Suppressor macrophage (primary cell): ENCODE data around the gene SUCLG2.
"Not testable (repeated sequence)": the region's sequence is repeated elsewhere in the genome, so short reads cannot be mapped to it uniquely, and the experiment has no call there.

Experiments used
- DNase-seq, 4 experiments: peaks; one replicate each; pipeline ENCODE4 v3.0.0-alpha.2; 2020 to 2022

The SUCLG2 gene

GRCh38 chr3:67608034-67608433 is 46.4 kb downstream of the SUCLG2 start:
- DNase-seq: no peak

- no peak for DNase-seq
Observed at GRCh38 chr3:67605377-67605776, 49.0 kb downstream of the SUCLG2 start.

- DNase-seq: no peak
Observed at GRCh38 chr3:67602816-67603215, 51.6 kb downstream of the SUCLG2 start.

GRCh38 chr3:67601919-67602608 is 52.3 kb downstream of the SUCLG2 start:
- no peak for DNase-seq

GRCh38 chr3:67601385-67601784 is 53.0 kb downstream of the SUCLG2 start:
- DNase-seq: no peak

GRCh38 chr3:67599821-67600220 is 54.6 kb downstream of the SUCLG2 start:
- no peak for DNase-seq

- no peak for DNase-seq
Observed at GRCh38 chr3:67598814-67599556, 55.4 kb downstream of the SUCLG2 start.

- no peak for DNase-seq
Observed at GRCh38 chr3:67595424-67595823, 59.0 kb downstream of the SUCLG2 start.

- no peak for DNase-seq
Observed at GRCh38 chr3:67593761-67594234, 60.6 kb downstream of the SUCLG2 start.

GRCh38 chr3:67592057-67592456 is 62.4 kb downstream of the SUCLG2 start:
- no peak for DNase-seq

GRCh38 chr3:67587811-67588210 is 66.6 kb downstream of the SUCLG2 start:
- DNase-seq: no peak

- no peak for DNase-seq
Observed at GRCh38 chr3:67587301-67587700, 67.1 kb downstream of the SUCLG2 start.

GRCh38 chr3:67584608-67585007 is 69.8 kb downstream of the SUCLG2 start:
- not testable (repeated sequence) for DNase-seq

GRCh38 chr3:67580430-67581000 is 73.9 kb downstream of the SUCLG2 start:
- DNase-seq: no peak

GRCh38 chr3:67578416-67578815 is 76.0 kb downstream of the SUCLG2 start:
- DNase-seq: no peak

GRCh38 chr3:67576441-67576840 is 78.0 kb downstream of the SUCLG2 start:
- no peak for DNase-seq

- DNase-seq: no peak
Observed at GRCh38 chr3:67569324-67569723, 85.1 kb downstream of the SUCLG2 start.

GRCh38 chr3:67567893-67568292 is 86.5 kb downstream of the SUCLG2 start:
- DNase-seq: no peak

- DNase-seq: no peak
Observed at GRCh38 chr3:67564973-67565372, 89.4 kb downstream of the SUCLG2 start.

GRCh38 chr3:67564008-67564407 is 90.4 kb downstream of the SUCLG2 start:
- DNase-seq: no peak

- no peak for DNase-seq
Observed at GRCh38 chr3:67561667-67562394, 92.6 kb downstream of the SUCLG2 start.

- no peak for DNase-seq
Observed at GRCh38 chr3:67561266-67561665, 93.1 kb downstream of the SUCLG2 start.

GRCh38 chr3:67559029-67559605 is 95.3 kb downstream of the SUCLG2 start:
- DNase-seq: no peak
